HL-60 (cell line): ENCODE data around the gene PIK3R1.

Source experiments
- DNase-seq, 2 experiments: peaks; one replicate each; pipeline ENCODE4 v3.0.0-alpha.2; 2010 to 2020; ENCODE audit warnings: low read depth in 1 of 2, low spot score in 1 of 2
- H3K27ac ChIP-seq: fragments of 250-450 bp; sonication (Bioruptor Pico); replicated peaks from 2 replicates; pipeline ENCODE4 v1.5.1; 2020; ENCODE audit warnings: mild to moderate bottlenecking, moderate library complexity
- H3K27me3 ChIP-seq: fragments of 250-450 bp; sonication (Bioruptor Pico); 2 replicates; pipeline ENCODE4 v1.5.1; 2021; ENCODE audit warnings: mild to moderate bottlenecking, moderate library complexity; ENCODE audit not compliant: insufficient read depth, poor library complexity, severe bottlenecking
- H3K4me3 ChIP-seq: replicated peaks from 2 replicates; pipeline ENCODE4 v1.5.1; 2011; ENCODE audit warnings: mild to moderate bottlenecking, control low read depth, low read length; ENCODE audit not compliant: insufficient read depth
- CTCF ChIP-seq: IDR thresholded peaks from one replicate; pipeline ENCODE4 v1.5.1; 2011; ENCODE audit warnings: low read length, control low read depth, inconsistent platforms; ENCODE audit not compliant: insufficient read depth
- GABPA ChIP-seq: IDR thresholded peaks from 2 replicates; pipeline ENCODE4 v1.6.1; 2012; ENCODE audit warnings: low read depth
- POLR2AphosphoS5 ChIP-seq: IDR thresholded peaks from 2 replicates; pipeline ENCODE4 v1.6.1; 2012; ENCODE audit warnings: low read depth
- REST ChIP-seq: IDR thresholded peaks from 2 replicates; pipeline ENCODE4 v1.6.1; 2012; ENCODE audit warnings: low read depth; ENCODE audit not compliant: insufficient replicate concordance
- SPI1 ChIP-seq: IDR thresholded peaks from 2 replicates; pipeline ENCODE4 v1.6.1; 2012; ENCODE audit warnings: low read depth, mild to moderate bottlenecking, borderline replicate concordance

The PIK3R1 gene

GRCh38 chr5:68261569-68262065 is 46.1 kb downstream of the PIK3R1 start:
- Histone ChIP-seq H3K27ac (no peak overlapping the region), H3K27me3 (no peaks in the 10 kb centered on the region), H3K4me3 (no peak overlapping the region)
- DNase-seq = no peak
- TF ChIP-seq CTCF (no peak), POLR2AphosphoS5 (no peak), GABPA (no peak), REST (no peak), SPI1 (no peak)

GRCh38 chr5:68264024-68264956 is 48.7 kb downstream of the PIK3R1 start:
- Histone ChIP-seq H3K27me3 (no peaks in the 10 kb centered on the region), H3K4me3 (no peak overlapping the region), H3K27ac (no peak overlapping the region)
- no peak for DNase-seq
- TF ChIP-seq POLR2AphosphoS5 (no peak), SPI1 (no peak)

- TF ChIP-seq GABPA (no peak), CTCF (no peak), SPI1 (no peak), POLR2AphosphoS5 (no peak)
- no peaks in the 10 kb centered on the region for H3K27me3 ChIP-seq
- H3K27ac ChIP-seq = no peak overlapping the region
- DNase-seq = no peak
- H3K4me3 ChIP-seq = no peak overlapping the region
Observed at GRCh38 chr5:68265347-68265746, 49.8 kb downstream of the PIK3R1 start.

- Histone ChIP-seq H3K4me3 (no peak overlapping the region), H3K27ac (no peak overlapping the region), H3K27me3 (no peaks in the 10 kb centered on the region)
- no peak for DNase-seq
- no peak for TF ChIP-seq POLR2AphosphoS5
- no peak for TF ChIP-seq GABPA
- TF ChIP-seq REST = no peak
- no peak for TF ChIP-seq SPI1
- no peak for TF ChIP-seq CTCF
Observed at GRCh38 chr5:68265822-68266395, 50.4 kb downstream of the PIK3R1 start.
